ENCODE data around the gene FARP1. TPM values are rescaled to one million over a fixed set of nuclear protein-coding genes. Genes with fewer than 3 reads are reported as not detected.
A peak's percentile ranks its signal among the peaks of the same experiment; 100 is the strongest.

FARP1 gene
- total RNA-seq, 1 donor from 2014 or later = 278 TPM

GRCh38 chr13:98288211-98288610 lies 145.3 kb downstream of the FARP1 start:
- H3K9me3 Mint-ChIP-seq (ENCODE audit: low read depth) = peaks cover 3% of the 10 kb centered on the region
- H3K4me3 Mint-ChIP-seq (ENCODE audit: low read depth) = no peak overlapping the region
- H3K27ac Mint-ChIP-seq = peak overlapping the region; percentile 11

GRCh38 chr13:98289339-98289945 lies 146.5 kb downstream of the FARP1 start:
- no peak for DNase-seq (ENCODE audit: low spot score, unreplicated experiment)
- Mint-ChIP-seq H3K4me3 (ENCODE audit: low read depth) (no peak overlapping the region), H3K9me3 (ENCODE audit: low read depth) (peaks cover 3% of the 10 kb centered on the region), H3K27me3 (no peaks in the 10 kb centered on the region), H3K36me3 (ENCODE audit: insufficient read depth) (peaks cover 9% of the 10 kb centered on the region), H3K27ac (no peak overlapping the region), H3K4me1 (ENCODE audit: low read depth) (peaks cover 40% of the 10 kb centered on the region)
- TF ChIP-seq, protein P1, sequence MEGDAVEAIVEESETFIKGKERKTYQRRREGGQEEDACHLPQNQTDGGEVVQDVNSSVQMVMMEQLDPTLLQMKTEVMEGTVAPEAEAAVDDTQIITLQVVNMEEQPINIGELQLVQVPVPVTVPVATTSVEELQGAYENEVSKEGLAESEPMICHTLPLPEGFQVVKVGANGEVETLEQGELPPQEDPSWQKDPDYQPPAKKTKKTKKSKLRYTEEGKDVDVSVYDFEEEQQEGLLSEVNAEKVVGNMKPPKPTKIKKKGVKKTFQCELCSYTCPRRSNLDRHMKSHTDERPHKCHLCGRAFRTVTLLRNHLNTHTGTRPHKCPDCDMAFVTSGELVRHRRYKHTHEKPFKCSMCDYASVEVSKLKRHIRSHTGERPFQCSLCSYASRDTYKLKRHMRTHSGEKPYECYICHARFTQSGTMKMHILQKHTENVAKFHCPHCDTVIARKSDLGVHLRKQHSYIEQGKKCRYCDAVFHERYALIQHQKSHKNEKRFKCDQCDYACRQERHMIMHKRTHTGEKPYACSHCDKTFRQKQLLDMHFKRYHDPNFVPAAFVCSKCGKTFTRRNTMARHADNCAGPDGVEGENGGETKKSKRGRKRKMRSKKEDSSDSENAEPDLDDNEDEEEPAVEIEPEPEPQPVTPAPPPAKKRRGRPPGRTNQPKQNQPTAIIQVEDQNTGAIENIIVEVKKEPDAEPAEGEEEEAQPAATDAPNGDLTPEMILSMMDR (IDR thresholded peaks at IDR 0.05; ENCODE audit: unreplicated experiment) = no peak

More at GRCh38 chr13:98288211-98288610, 145.3 kb downstream of the FARP1 start:
- DNase-seq (ENCODE audit: low spot score, unreplicated experiment) = no peak
- H3K27me3 Mint-ChIP-seq = no peaks in the 10 kb centered on the region
- H3K36me3 Mint-ChIP-seq (ENCODE audit: insufficient read depth) = peaks cover 9% of the 10 kb centered on the region
- TF ChIP-seq, protein P1 (IDR thresholded peaks at IDR 0.05; ENCODE audit: unreplicated experiment) = no peak
- H3K4me1 Mint-ChIP-seq (ENCODE audit: low read depth) = peaks cover 32% of the 10 kb centered on the region

GRCh38 chr13:98290261-98290660 lies 147.4 kb downstream of the FARP1 start:
- Mint-ChIP-seq H3K36me3 (ENCODE audit: insufficient read depth) (peaks cover 9% of the 10 kb centered on the region), H3K4me3 (ENCODE audit: low read depth) (no peak overlapping the region), H3K9me3 (ENCODE audit: low read depth) (peaks cover 3% of the 10 kb centered on the region)

GRCh38 chr13:98291658-98292057 lies 148.8 kb downstream of the FARP1 start:
- H3K4me1 Mint-ChIP-seq (ENCODE audit: low read depth) = peaks cover 45% of the 10 kb centered on the region
- no peak for DNase-seq (ENCODE audit: low spot score, unreplicated experiment)
- H3K9me3 Mint-ChIP-seq (ENCODE audit: low read depth) = peaks cover 3% of the 10 kb centered on the region
- no peaks in the 10 kb centered on the region for H3K27me3 Mint-ChIP-seq
- H3K36me3 Mint-ChIP-seq (ENCODE audit: insufficient read depth) = peaks cover 9% of the 10 kb centered on the region
- H3K27ac Mint-ChIP-seq = peak overlapping the region; percentile 74
- no peak overlapping the region for H3K4me3 Mint-ChIP-seq (ENCODE audit: low read depth)
- TF ChIP-seq, protein P1 (IDR thresholded peaks at IDR 0.05; ENCODE audit: unreplicated experiment) = no peak

More at GRCh38 chr13:98290261-98290660, 147.4 kb downstream of the FARP1 start:
- Mint-ChIP-seq H3K27ac (no peak overlapping the region), H3K4me1 (ENCODE audit: low read depth) (peaks cover 40% of the 10 kb centered on the region), H3K27me3 (no peaks in the 10 kb centered on the region)
- no peak for DNase-seq (ENCODE audit: low spot score, unreplicated experiment)
- TF ChIP-seq, protein P1 (IDR thresholded peaks at IDR 0.05; ENCODE audit: unreplicated experiment) = no peak

DNA sequence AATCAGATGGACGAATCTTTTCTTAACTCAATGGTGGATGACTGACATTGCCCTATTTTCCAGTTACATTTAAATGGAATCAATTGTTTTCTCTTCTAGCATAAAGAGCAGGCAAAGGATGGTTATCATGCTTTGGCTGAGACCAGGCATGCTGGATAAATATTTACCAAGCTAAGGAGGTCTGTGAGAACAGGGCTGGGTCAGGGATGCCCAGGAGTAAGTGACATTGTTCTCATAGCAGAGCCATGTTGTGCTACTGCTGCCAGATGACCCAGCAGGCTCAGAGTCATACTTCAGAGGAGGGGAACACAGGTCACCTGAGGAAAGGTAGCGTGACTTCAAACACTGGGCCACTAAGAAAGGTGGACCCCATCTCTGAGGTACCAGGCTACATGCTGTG lies 150.2 kb downstream of the FARP1 start:
- H3K9me3 Mint-ChIP-seq (ENCODE audit: low read depth) = peaks cover 3% of the 10 kb centered on the region
- DNase-seq (ENCODE audit: low spot score, unreplicated experiment) = no peak
- H3K27ac Mint-ChIP-seq = peak overlapping the region; percentile 89
- H3K27me3 Mint-ChIP-seq = no peaks in the 10 kb centered on the region
- H3K4me1 Mint-ChIP-seq (ENCODE audit: low read depth) = peaks cover 50% of the 10 kb centered on the region
- peak overlapping the region; percentile 5 for H3K4me3 Mint-ChIP-seq (ENCODE audit: low read depth)
- H3K36me3 Mint-ChIP-seq (ENCODE audit: insufficient read depth) = peaks cover 9% of the 10 kb centered on the region
- TF ChIP-seq, protein P1 (IDR thresholded peaks at IDR 0.05; ENCODE audit: unreplicated experiment) = no peak
